ENCODE measurements around the gene TLL2. TPM values are rescaled to one million over a fixed set of nuclear protein-coding genes. Genes with fewer than 3 reads are reported as not detected.

The TLL2 gene
- 0.08 to 0.24 TPM (median 0.15 TPM) in 5 replicates for total RNA-seq (2022; extraction: Qiagen RNA extraction; ENCODE audit: low read depth)

GRCh38 chr10:96513698-96514561 lies at the start of gene TLL2:
Gene TLL2, minus strand, starts transcription at chr10:96513926. Its CDS starts 241 bp downstream, at chr10:96513685.

GRCh38 chr10:96358851-96359540 lies 154.7 kb downstream of the TLL2 start, which contains the start of gene OPALIN:
Gene OPALIN, minus strand, starts transcription at chr10:96359002. Its CDS starts 106 bp downstream, at chr10:96358896.

Other genes with a start within 250 kb of the TLL2 start
- gene BLNK, start 242.4 kb downstream of the TLL2 start, total RNA-seq (2022; extraction: Qiagen RNA extraction; ENCODE audit: low read depth), result not detected in 5 replicates
- not detected in 5 replicates for gene DNTT, start 209.5 kb downstream of the TLL2 start, total RNA-seq (2022; extraction: Qiagen RNA extraction; ENCODE audit: low read depth)
- not detected in 5 replicates for gene OPALIN, start 154.9 kb downstream of the TLL2 start, total RNA-seq (2022; extraction: Qiagen RNA extraction; ENCODE audit: low read depth)
- 56.1 to 99.6 TPM (median 89.7 TPM) in 5 replicates for gene TM9SF3, start 73.1 kb upstream of the TLL2 start, total RNA-seq (2022; extraction: Qiagen RNA extraction; ENCODE audit: low read depth)
- 0.67 to 1.2 TPM (median 1.0 TPM) in 5 replicates for gene PIK3AP1, start 206.6 kb upstream of the TLL2 start, total RNA-seq (2022; extraction: Qiagen RNA extraction; ENCODE audit: low read depth)